Amniotic epithelial cell (primary cell): ENCODE results near the gene CTTNBP2.
A peak's percentile ranks its signal among the peaks of the same experiment; 100 is the strongest.

ENCODE experiments used
- DNase-seq: peaks from one replicate; pipeline ENCODE4 v3.0.0-alpha.2; 2010; ENCODE audit warnings: low read depth

Gene CTTNBP2

GRCh38 chr7:117873310-117874190 lies at the start of gene CTTNBP2:
Gene CTTNBP2 (minus strand): TSS chr7:117873441. CDS start chr7:117873415, 26 bp downstream.
- peak; percentile 43 for DNase-seq

- DNase-seq, result no peak
Measured at GRCh38 chr7:117916309-117916708, 43.1 kb upstream of the CTTNBP2 start.

- DNase-seq, result no peak
Measured at GRCh38 chr7:117912421-117912820, 39.2 kb upstream of the CTTNBP2 start.

- DNase-seq, result no peak
Measured at GRCh38 chr7:117908031-117908795, 35.0 kb upstream of the CTTNBP2 start.

GRCh38 chr7:117907049-117907640 lies 33.9 kb upstream of the CTTNBP2 start:
- DNase-seq, result no peak

GRCh38 chr7:117902314-117902889 lies 29.2 kb upstream of the CTTNBP2 start:
- no peak for DNase-seq

- DNase-seq, result no peak
Measured at GRCh38 chr7:117901089-117901797, 28.0 kb upstream of the CTTNBP2 start.

GRCh38 chr7:117896339-117896738 lies 23.1 kb upstream of the CTTNBP2 start:
- DNase-seq, result no peak

GRCh38 chr7:117895276-117895675 lies 22.0 kb upstream of the CTTNBP2 start:
- DNase-seq, result no peak

- DNase-seq, result no peak
Measured at GRCh38 chr7:117894037-117894436, 20.8 kb upstream of the CTTNBP2 start.

- no peak for DNase-seq
Measured at GRCh38 chr7:117892821-117893220, 19.6 kb upstream of the CTTNBP2 start.

GRCh38 chr7:117889611-117890010 lies 16.4 kb upstream of the CTTNBP2 start:
- DNase-seq, result no peak

GRCh38 chr7:117888627-117889026 lies 15.4 kb upstream of the CTTNBP2 start:
- no peak for DNase-seq

- DNase-seq, result no peak
Measured at GRCh38 chr7:117882594-117882993, 9.4 kb upstream of the CTTNBP2 start.

GRCh38 chr7:117876761-117877160 lies 3.5 kb upstream of the CTTNBP2 start:
- no peak for DNase-seq

GRCh38 chr7:117875566-117875965 lies 2.3 kb upstream of the CTTNBP2 start:
- no peak for DNase-seq

GRCh38 chr7:117874191-117874700 lies 1.0 kb upstream of the CTTNBP2 start:
- no peak for DNase-seq

GRCh38 chr7:117872561-117873309 lies 506 bp downstream of the CTTNBP2 start:
- DNase-seq, result no peak

- DNase-seq, result no peak
Measured at GRCh38 chr7:117871778-117872538, 1.3 kb downstream of the CTTNBP2 start.

- DNase-seq, result no peak
Measured at GRCh38 chr7:117871401-117871777, 1.9 kb downstream of the CTTNBP2 start.
